Activated B cell treated with CpG ODN at 0.5 μM for 24 hours (primary cell): Measurements from ENCODE around the gene BIK. TPM values are rescaled to one million over a fixed set of nuclear protein-coding genes. Genes with fewer than 3 reads are reported as not detected.
A peak's percentile ranks its signal among the peaks of the same experiment; 100 is the strongest.

Experiments used
- ATAC-seq: fragments of 200-7000 bp; cut with Tn5 transposase; one replicate; pipeline ENCODE4 v1.10.0; 2021; ENCODE audit warnings: low read depth, mild to moderate bottlenecking, moderate library complexity
- CTCF ChIA-PET: fragments of 350-600 bp; sonication (Branson Sonifier 250); formaldehyde crosslinking; loops from one replicate; lab custom pipeline; 2021; ENCODE audit warnings: antibody characterized with exemption; lab: Charles Lee
- POLR2A ChIA-PET: fragments of 350-600 bp; sonication (Branson Sonifier 250); formaldehyde crosslinking; loops from one replicate; lab custom pipeline; 2021; ENCODE audit warnings: antibody characterized with exemption; lab: Charles Lee
- DNase-seq: peaks from one replicate; pipeline ENCODE4 v3.0.0; 2022
- H3K27ac Mint-ChIP-seq: one replicate; pipeline ENCODE4 v1.8.0; 2020; ENCODE audit warnings: mixed read lengths
- H3K27me3 Mint-ChIP-seq: one replicate; pipeline ENCODE4 v1.8.0; 2021; ENCODE audit warnings: mixed read lengths
- H3K36me3 Mint-ChIP-seq: one replicate; pipeline ENCODE4 v1.8.0; 2021; ENCODE audit warnings: low read depth, mixed read lengths
- H3K4me1 Mint-ChIP-seq: one replicate; pipeline ENCODE4 v1.8.0; 2021; ENCODE audit warnings: mixed read lengths
- H3K4me3 Mint-ChIP-seq: one replicate; pipeline ENCODE4 v1.8.0; 2020; ENCODE audit warnings: mild to moderate bottlenecking, mixed read lengths
- H3K9me3 Mint-ChIP-seq: one replicate; pipeline ENCODE4 v1.8.0; 2020; ENCODE audit warnings: mixed read lengths
- intact Hi-C: fragments of 100-400 bp; cut with micrococcal nuclease; formaldehyde crosslinking; loops from one replicate; pipeline ENCODE4 v1.15.1; 2024
- total RNA-seq: library from RNA; stranded (reverse); gene quantifications from 2 replicates; pipeline ENCODE4 v1.2.3, GENCODE V29; 2022
- TF ChIP-seq, protein P1 (sequence below): fragments of 200-600 bp; IDR thresholded peaks from one replicate; pipeline ENCODE4 v1.8.0; 2022; ENCODE audit warnings: antibody characterized with exemption, mild to moderate bottlenecking

Gene BIK
- total RNA-seq, 1 donor from 2014 or later: 2.6 TPM

DNA sequence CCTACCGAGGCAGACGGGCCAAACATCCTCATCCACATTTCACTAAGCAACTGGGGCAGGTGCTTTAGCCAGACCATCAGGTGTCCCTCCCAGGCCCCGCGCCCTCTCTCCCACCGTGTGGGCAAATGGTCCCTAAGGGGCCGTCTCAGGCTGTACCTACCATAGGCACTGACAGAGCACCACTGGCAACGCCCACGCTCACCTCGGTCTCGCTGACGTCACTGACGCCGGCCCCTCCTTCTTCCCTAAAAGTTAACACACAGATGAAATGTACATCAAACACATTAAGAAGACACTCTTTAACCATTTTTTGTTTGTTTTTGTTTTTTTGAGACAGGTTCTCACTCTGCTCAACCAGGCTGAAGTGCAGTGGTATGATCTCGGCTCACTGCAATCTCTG, 30.8 kb upstream of the BIK start:
- Mint-ChIP-seq H3K27ac (no peak overlapping the region), H3K9me3 (no peaks in the 10 kb centered on the region), H3K4me1 (no peaks in the 10 kb centered on the region), H3K27me3 (no peaks in the 10 kb centered on the region), H3K4me3 (no peak overlapping the region), H3K36me3 (no peaks in the 10 kb centered on the region)
- ChIA-PET POLR2A (no interaction called here), CTCF (no interaction called here)
- DNase-seq: no peak
- ATAC-seq: no peak
- TF ChIP-seq, protein P1, sequence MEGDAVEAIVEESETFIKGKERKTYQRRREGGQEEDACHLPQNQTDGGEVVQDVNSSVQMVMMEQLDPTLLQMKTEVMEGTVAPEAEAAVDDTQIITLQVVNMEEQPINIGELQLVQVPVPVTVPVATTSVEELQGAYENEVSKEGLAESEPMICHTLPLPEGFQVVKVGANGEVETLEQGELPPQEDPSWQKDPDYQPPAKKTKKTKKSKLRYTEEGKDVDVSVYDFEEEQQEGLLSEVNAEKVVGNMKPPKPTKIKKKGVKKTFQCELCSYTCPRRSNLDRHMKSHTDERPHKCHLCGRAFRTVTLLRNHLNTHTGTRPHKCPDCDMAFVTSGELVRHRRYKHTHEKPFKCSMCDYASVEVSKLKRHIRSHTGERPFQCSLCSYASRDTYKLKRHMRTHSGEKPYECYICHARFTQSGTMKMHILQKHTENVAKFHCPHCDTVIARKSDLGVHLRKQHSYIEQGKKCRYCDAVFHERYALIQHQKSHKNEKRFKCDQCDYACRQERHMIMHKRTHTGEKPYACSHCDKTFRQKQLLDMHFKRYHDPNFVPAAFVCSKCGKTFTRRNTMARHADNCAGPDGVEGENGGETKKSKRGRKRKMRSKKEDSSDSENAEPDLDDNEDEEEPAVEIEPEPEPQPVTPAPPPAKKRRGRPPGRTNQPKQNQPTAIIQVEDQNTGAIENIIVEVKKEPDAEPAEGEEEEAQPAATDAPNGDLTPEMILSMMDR: no peak
- intact Hi-C loops: no loop called here

DNA sequence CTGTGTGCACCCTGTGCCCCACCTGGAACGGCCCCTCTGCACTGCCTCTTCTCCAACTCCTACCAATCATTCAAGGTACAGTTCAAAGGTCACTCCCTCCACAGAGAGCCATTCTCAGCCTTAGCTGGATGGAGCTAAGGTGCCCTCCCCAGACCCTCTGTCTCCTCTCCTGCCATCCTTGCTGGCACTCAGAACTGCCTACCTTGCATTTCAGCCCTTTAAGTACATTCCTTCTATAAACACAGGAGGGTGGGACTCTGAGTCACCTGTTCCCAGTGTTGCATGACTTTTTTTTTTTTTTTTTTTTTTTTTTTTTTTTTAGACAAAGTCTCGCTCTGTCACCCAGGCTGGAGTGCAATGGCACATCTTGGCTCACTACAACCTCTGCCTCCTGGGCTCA, 29.9 kb upstream of the BIK start:
- TF ChIP-seq, protein P1: no peak
- Mint-ChIP-seq H3K4me3 (no peak overlapping the region), H3K27me3 (no peaks in the 10 kb centered on the region), H3K36me3 (no peaks in the 10 kb centered on the region), H3K27ac (no peak overlapping the region), H3K4me1 (no peaks in the 10 kb centered on the region), H3K9me3 (no peaks in the 10 kb centered on the region)
- ChIA-PET POLR2A (no interaction called here), CTCF (no interaction called here)
- ATAC-seq (no peak), DNase-seq (no peak)
- intact Hi-C loops: no loop called here

DNA sequence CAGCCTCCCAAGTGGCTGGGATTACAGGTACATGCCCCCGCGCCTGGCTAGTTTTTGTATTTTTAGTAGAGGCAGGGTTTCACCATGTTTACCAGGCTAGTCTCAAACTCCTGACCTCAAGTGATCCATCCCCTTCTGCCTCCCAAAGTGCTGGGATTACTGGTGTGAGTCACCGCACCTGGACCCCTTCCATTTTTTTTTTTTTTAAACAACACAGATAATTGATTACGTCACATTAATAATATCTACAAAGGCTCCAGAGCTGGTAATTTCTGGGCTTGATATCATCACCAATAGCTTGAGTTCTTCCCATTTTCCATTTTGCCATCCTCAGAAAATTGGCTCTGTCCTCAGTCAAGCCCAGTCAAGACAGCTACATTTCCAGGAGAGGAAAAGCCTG, 28.6 kb upstream of the BIK start:
- no peak for DNase-seq
- Mint-ChIP-seq H3K27me3 (no peaks in the 10 kb centered on the region), H3K4me3 (no peak overlapping the region), H3K27ac (no peak overlapping the region), H3K36me3 (no peaks in the 10 kb centered on the region), H3K9me3 (no peaks in the 10 kb centered on the region), H3K4me1 (peaks cover 2% of the 10 kb centered on the region)
- TF ChIP-seq, protein P1: no peak
- no peak for ATAC-seq
- ChIA-PET CTCF (interaction anchor here (1.3 kb wide), 1 partner anchor 214 kb away, joined by 3 read pairs; no protein-coding TSS in a partner anchor), POLR2A (no interaction called here)
- intact Hi-C loops: no loop called here

DNA sequence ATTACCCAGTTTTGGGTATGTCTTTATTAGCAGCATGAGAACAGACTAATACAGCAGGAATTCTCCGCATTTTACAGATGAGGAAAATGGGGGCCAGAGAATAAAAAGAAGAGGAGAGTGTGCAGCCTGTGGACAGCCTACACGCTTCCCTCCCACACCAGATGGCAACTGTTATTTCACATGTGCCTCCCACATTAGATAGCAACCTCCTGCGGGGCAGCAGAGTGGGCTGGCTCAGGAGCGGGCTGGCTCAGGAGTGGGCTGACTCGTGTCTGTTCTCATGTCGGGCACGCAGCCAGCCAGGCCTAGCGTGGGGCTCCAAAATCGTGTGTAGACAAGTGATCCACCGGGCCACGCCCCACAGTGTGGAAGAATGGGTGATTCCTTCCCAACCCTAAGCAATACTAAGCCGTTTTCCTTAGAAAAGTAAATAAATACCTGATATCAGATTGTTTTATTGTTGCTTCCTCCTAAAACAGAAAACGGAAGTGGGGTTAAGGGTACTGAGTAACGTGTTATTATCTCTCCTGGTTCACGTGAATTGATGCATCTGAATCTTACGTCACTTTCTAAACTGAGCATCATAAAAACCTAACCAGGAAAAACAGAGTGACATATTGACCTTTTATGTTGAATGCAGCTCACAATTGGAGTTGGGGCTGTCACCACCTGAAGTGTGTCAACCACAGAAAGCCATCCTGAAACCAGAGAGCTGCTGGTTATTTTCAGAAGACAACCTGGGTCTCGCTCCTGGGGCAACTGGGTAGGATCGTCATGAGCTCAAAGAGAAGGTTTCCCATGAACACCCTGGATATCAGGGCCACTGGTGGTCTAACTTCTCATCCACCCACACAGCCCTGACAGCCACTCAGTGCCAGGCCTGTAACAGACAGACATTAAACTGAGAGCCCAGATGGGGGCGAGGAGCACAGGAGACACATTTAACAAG, 24.6 kb upstream of the BIK start:
- no peaks in the 10 kb centered on the region for H3K27me3 Mint-ChIP-seq
- DNase-seq: no peak
- H3K36me3 Mint-ChIP-seq: no peaks in the 10 kb centered on the region
- peaks cover 14% of the 10 kb centered on the region for H3K4me1 Mint-ChIP-seq
- POLR2A ChIA-PET: no interaction called here
- CTCF ChIA-PET: no interaction called here
- TF ChIP-seq, protein P1: no peak
- H3K27ac Mint-ChIP-seq: no peak overlapping the region
- intact Hi-C loops: loop anchor here (5.0 kb wide), 2 partner anchors 229 to 554 kb away; partner anchors contain the start of gene ARFGAP3
- H3K9me3 Mint-ChIP-seq: no peaks in the 10 kb centered on the region
- ATAC-seq: no peak
- no peak overlapping the region for H3K4me3 Mint-ChIP-seq

DNA sequence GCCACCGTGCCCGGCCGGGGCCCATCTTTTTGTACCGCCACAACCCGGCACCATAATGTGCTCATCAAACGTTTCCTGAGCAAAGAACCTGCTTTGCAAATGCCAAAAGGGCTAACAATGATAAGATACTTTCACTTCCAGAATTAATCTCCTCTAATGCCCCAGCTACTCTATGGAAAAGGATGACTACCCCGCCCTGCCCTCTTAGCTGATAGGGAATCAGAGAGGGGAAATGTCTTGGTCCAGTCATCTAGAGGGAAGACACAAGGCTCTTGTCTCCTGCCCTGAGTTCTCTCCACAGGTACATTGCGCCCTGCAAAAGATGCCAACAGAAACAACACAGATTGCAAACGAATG, 21.9 kb upstream of the BIK start:
- intact Hi-C loops: loop anchor here (2.0 to 5.0 kb wide), 4 partner anchors 22 to 556 kb away; partner anchors contain the start of genes ARFGAP3, BIK and MCAT
- CTCF ChIA-PET: no interaction called here
- DNase-seq: no peak
- peak overlapping the region; percentile 56 for H3K27ac Mint-ChIP-seq
- ATAC-seq: no peak
- TF ChIP-seq, protein P1: no peak
- H3K4me1 Mint-ChIP-seq: peaks cover 18% of the 10 kb centered on the region
- POLR2A ChIA-PET: interaction anchor here (1.0 kb wide), 2 partner anchors 307 to 474 kb away, joined by 4 read pairs; partner anchors contain the start of gene POLDIP3
- H3K9me3 Mint-ChIP-seq: no peaks in the 10 kb centered on the region
- peak overlapping the region; percentile 88 for H3K4me3 Mint-ChIP-seq
- no peaks in the 10 kb centered on the region for H3K27me3 Mint-ChIP-seq
- no peaks in the 10 kb centered on the region for H3K36me3 Mint-ChIP-seq
